Measurements from ENCODE around the gene OVAAL. TPM values are rescaled to one million over a fixed set of nuclear protein-coding genes. Genes with fewer than 3 reads are reported as not detected.

The OVAAL gene
- total and polyA plus RNA-seq, 2 of the 8 experiments (the other 6 are each of a cell fraction or from before 2014, with no cell fraction given): not detected

DNA sequence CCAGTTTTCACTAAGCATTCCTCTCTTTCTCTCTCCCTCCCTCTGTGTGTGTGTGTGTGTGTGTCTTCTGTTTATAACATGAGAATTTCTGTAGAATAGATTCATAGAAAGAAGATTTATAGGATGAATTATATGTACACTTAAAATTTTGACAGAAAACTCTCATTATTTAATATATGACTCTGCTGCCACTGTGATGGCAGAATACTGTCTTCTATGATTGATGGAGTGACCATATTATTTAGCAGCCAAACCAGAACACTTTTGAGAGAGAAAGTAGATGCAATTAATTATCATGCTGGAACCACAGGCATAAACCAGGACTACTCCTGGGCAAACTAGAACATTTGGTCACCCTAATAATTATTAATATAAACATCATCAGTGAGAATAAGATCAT, 38.8 kb downstream of the OVAAL start:
- Histone ChIP-seq H2BK20ac (ENCODE audit: low read length) (no peak overlapping the region), H3K36me3 (ENCODE audit: control insufficient read depth in 2 of 4, insufficient read depth in 4 of 4, low read length in 3 of 4) (no peaks in the 10 kb centered on the region), H3K18ac (ENCODE audit: extremely low read depth, low read length) (no peak overlapping the region), H3K9me3 (ENCODE audit: insufficient read depth in 2 of 2, low read depth in 1 of 2, low read length in 1 of 2) (no peaks in the 10 kb centered on the region), H3K23me2 (ENCODE audit: low read depth, low read length) (no peaks in the 10 kb centered on the region), H3K4ac (replicated peaks; ENCODE audit: insufficient read length, low read depth, low read length) (no peak overlapping the region), H3K4me2 (ENCODE audit: insufficient read depth in 1 of 2, low read depth in 2 of 2, low read length in 2 of 2) (no peak overlapping the region), H2AK5ac (ENCODE audit: low read depth, low read length) (no peak overlapping the region), H3K56ac (replicated peaks; ENCODE audit: insufficient read length, low read depth, low read length) (no peak overlapping the region), H3K27me3 (replicated peaks in 1 of 4; ENCODE audit: control insufficient read depth in 3 of 4, extremely low read depth in 1 of 4, insufficient read depth in 3 of 4, low read length in 3 of 4) (no peaks in the 10 kb centered on the region; a peak in 1 of 7 replicates), H4K5ac (ENCODE audit: insufficient read length, low read depth, low read length) (no peak overlapping the region), H3K79me2 (ENCODE audit: control insufficient read depth in 1 of 2, insufficient read depth in 2 of 2, low read length in 2 of 2) (no peaks in the 10 kb centered on the region), H4K8ac (ENCODE audit: extremely low read depth, insufficient read depth, low read length) (no peak overlapping the region), H2BK12ac (ENCODE audit: low read depth, low read length) (no peak overlapping the region), H3K27ac (ENCODE audit: low read depth, low read length) (no peak overlapping the region), H2BK120ac (replicated peaks; ENCODE audit: low read depth, low read length) (no peak overlapping the region), H3K79me1 (ENCODE audit: low read depth, low read length) (no peaks in the 10 kb centered on the region), H4K91ac (replicated peaks; ENCODE audit: insufficient read length, low read length) (no peak overlapping the region), H3K9ac (replicated peaks in 1 of 4; ENCODE audit: extremely low read depth in 1 of 4, low read depth in 3 of 4, low read length in 3 of 4) (no peak overlapping the region), H2AFZ (ENCODE audit: low read length) (no peak overlapping the region), H3K4me3 (ENCODE audit: extremely low read depth in 1 of 4, insufficient read depth in 2 of 4, low read depth in 3 of 4, low read length in 4 of 4) (no peak overlapping the region), H2BK15ac (ENCODE audit: low read length) (no peak overlapping the region), H3K4me1 (replicated peaks in 1 of 4; ENCODE audit: control insufficient read depth in 3 of 4, insufficient read depth in 4 of 4, low read length in 3 of 4) (no peaks in the 10 kb centered on the region; a peak in 1 of 7 replicates), H2BK5ac (ENCODE audit: low read depth, low read length) (no peak overlapping the region), H4K20me1 (replicated peaks in 1 of 2; ENCODE audit: control insufficient read depth in 1 of 2, insufficient read depth in 2 of 2, low read length in 2 of 2) (no peaks in the 10 kb centered on the region), H3K14ac (ENCODE audit: insufficient read length) (no peak overlapping the region), H3K23ac (ENCODE audit: insufficient read length) (no peak overlapping the region)
- no peak for FAIRE-seq
- no peak for DNase-seq (ENCODE audit: low read depth in 1 of 2, low spot score in 2 of 2)
- ChIA-PET POLR2A (ENCODE audit: partially characterized antibody) (no interaction called here), CTCF (ENCODE audit: partially characterized antibody) (no interaction called here)
- TF ChIP-seq SUZ12 (IDR thresholded peaks at IDR 0.05; ENCODE audit: low read length): no peak
- TF ChIP-seq POU5F1 (IDR thresholded peaks at IDR 0.05; ENCODE audit: low read depth, low read length): no peak
- no peak for TF ChIP-seq EGR1 (IDR thresholded peaks at IDR 0.05; ENCODE audit: borderline replicate concordance, low read depth, low read length)
- TF ChIP-seq NRF1 (IDR thresholded peaks at IDR 0.05; ENCODE audit: low read depth, low read length): no peak
- no peak for TF ChIP-seq JUND (IDR thresholded peaks at IDR 0.05; ENCODE audit: low read length)
- TF ChIP-seq TAF1 (IDR thresholded peaks at IDR 0.05; ENCODE audit: low read depth, low read length): no peak
- TF ChIP-seq RNF2 (IDR thresholded peaks at IDR 0.05; ENCODE audit: borderline replicate concordance, low read depth, low read length, missing control alignments, poor library complexity, severe bottlenecking): no peak
- no peak for TF ChIP-seq ASH2L (IDR thresholded peaks at IDR 0.05; ENCODE audit: low read length)
- TF ChIP-seq EP300 (IDR thresholded peaks at IDR 0.05; ENCODE audit: borderline replicate concordance in 1 of 2, low read depth in 2 of 2, low read length in 2 of 2): no peak
- TF ChIP-seq EZH2 (IDR thresholded peaks at IDR 0.05; ENCODE audit: low read depth, low read length, severe bottlenecking): no peak
- no peak for TF ChIP-seq KDM1A (IDR thresholded peaks at IDR 0.05; ENCODE audit: borderline replicate concordance, low read length)
- TF ChIP-seq GABPA (IDR thresholded peaks at IDR 0.05; ENCODE audit: borderline replicate concordance, insufficient read depth, low read length): no peak
- TF ChIP-seq JUN (IDR thresholded peaks at IDR 0.05; ENCODE audit: low read depth, low read length): no peak
- TF ChIP-seq POLR2A (IDR thresholded peaks at IDR 0.05; ENCODE audit: control extremely low read depth in 1 of 2, low read depth in 2 of 2, low read length in 2 of 2): no peak
- TF ChIP-seq CBX8 (IDR thresholded peaks at IDR 0.05; ENCODE audit: borderline replicate concordance, low read depth, low read length): no peak
- TF ChIP-seq CHD2 (IDR thresholded peaks at IDR 0.05; ENCODE audit: low read length): no peak
